ENCODE measurements around the gene FAM193B.
A peak's percentile ranks its signal among the peaks of the same experiment; 100 is the strongest.

The FAM193B gene

GRCh38 chr5:177554474-177555111 lies at the start of gene FAM193B:
Gene FAM193B, minus strand, starts transcription at chr5:177554563. Its CDS starts 105 bp downstream, at chr5:177554458.
- peak; percentile 95 for DNase-seq

DNA sequence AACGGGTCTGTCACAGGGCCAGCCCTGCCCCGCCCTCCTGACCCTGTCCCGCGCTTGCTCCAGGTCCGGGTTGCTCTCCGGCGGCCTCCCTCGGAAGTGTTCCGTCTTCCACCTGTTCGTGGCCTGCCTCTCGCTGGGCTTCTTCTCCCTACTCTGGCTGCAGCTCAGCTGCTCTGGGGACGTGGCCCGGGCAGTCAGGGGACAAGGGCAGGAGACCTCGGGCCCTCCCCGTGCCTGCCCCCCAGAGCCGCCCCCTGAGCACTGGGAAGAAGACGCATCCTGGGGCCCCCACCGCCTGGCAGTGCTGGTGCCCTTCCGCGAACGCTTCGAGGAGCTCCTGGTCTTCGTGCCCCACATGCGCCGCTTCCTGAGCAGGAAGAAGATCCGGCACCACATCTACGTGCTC lies 49.8 kb upstream of the FAM193B start:
- DNase-seq = no peak

- DNase-seq = no peak
Observed at GRCh38 chr5:177603631-177604030, 49.3 kb upstream of the FAM193B start.

DNA sequence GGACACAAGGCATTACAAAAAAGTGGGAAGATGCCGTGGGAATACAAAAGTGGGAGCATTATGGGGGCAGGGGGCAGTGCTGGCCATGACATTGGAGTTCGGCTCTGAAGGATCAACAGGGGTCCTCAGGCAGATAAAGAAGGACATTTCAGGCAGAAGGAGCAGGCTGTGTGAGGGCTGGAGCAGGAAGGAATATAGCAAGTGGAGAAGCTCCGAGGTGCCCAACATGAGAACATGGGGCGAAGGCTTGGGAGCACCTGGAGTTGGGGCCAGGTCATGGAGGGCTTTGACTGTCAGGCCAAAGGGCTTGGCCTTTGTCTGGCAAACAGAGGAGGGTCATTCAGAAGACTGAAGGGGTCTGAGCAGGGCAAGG lies 48.1 kb upstream of the FAM193B start:
- no peak for DNase-seq

- DNase-seq = peak; percentile 20
Observed at GRCh38 chr5:177601577-177602457, 47.5 kb upstream of the FAM193B start.

DNA sequence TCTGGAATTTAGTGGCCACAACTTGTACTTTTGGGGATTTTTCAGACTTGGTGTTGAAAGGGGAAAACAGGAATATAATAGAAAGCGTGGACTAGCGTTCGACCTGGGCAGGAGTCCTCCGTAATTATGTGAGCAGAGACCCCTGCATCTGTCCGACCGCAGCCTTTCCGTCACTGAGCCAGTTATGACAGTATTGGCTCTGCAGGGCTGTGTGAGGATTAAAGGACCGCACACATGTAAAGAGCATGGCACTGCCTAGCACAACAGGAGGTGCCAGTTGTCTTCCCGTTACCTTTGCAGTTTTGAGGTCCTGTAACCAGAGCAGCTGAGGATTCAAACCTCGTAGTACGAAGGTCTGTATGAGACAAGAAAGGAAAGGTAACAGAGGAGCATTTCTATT lies 46.8 kb upstream of the FAM193B start:
- no peak for DNase-seq

DNA sequence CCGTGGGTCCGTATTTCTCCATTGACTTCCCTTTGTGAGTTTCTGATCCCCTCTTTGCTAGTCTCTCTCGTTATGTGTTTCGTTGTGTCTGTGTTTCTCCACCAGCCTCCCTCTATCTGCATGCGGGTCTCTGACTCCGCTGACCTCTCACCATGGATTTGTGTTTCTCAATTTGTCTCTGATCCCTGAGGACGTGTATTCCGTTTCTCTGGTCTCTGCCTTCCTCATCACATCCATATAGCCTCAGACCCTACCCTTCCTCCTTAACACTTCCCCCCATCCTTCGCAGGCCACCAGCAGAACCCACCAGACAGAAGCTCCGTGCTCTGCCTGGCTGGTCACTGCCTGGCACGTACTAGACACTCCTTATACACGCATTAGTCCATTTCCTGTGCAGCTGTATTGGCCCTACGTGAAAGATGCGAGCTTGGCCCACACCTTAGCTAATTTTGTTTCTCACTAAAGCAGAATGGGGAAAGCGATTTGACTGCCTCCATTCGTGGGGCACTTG lies 46.2 kb upstream of the FAM193B start:
- peak; percentile 17 for DNase-seq

DNA sequence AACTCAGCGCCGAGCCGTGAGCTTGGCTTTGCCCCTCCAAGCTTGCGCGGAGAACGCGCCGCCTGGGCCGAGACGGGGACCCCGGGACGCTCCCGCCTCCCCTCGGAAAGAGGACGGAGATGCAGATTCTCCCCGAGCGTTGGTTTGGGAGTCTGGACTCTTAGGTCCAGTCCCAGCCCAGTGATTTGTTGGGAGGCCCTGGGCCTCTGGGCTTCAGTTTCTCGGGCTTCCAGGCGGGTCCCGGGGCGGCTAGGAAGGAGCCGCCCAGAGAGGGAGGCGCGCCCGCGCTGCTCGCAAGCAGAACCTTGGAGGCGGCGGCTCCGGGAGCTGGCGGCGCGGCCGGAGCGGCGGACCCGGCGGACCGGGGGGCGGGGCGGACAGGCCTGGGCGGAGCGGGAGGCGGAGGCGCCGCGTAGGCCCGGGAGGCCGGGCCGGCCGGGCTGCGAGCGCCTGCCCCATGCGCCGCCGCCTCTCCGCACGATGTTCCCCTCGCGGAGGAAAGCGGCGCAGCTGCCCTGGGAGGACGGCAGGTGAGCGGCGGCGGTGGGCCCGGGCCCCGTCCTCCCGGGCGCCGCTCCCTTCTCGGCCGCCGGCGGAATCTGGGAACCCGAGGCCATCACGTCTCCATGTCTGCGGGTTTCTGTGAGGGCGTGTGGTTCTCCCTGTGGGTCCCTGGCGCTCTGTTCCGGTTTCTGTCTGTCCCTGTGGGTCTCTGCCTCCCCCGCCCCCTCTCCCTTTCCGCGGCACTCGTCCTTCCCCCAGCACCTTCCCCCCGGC lies 45.6 kb upstream of the FAM193B start, which contains the start of gene B4GALT7:
Gene B4GALT7, plus strand, starts transcription at position 402 of the 777 bp plus-strand sequence. Its CDS starts 79 bp downstream, at position 481.
- DNase-seq = peak; percentile 79

DNA sequence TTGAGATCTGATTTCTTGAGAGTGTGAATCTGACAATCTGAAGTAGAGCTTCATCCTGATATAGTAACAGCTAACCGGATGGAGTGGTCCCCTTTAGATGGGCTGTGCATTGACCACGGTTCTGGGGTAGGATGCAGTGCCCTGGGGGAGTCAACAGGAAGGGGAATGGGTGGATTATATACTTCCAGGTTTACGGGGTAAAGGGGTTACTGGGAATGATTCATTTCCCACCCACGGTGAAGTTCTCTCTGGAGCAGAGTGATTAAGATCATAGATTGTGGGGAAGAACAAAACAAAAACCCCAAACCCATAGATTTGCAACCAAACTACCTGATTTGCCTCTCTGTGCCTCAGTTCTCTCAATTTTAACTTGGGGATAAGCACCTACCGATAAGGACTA lies 44.1 kb upstream of the FAM193B start:
- DNase-seq = no peak

- DNase-seq = no peak
Observed at GRCh38 chr5:177596775-177597238, 42.4 kb upstream of the FAM193B start.

GRCh38 chr5:177595991-177596774 lies 41.8 kb upstream of the FAM193B start:
- DNase-seq = no peak

DNA sequence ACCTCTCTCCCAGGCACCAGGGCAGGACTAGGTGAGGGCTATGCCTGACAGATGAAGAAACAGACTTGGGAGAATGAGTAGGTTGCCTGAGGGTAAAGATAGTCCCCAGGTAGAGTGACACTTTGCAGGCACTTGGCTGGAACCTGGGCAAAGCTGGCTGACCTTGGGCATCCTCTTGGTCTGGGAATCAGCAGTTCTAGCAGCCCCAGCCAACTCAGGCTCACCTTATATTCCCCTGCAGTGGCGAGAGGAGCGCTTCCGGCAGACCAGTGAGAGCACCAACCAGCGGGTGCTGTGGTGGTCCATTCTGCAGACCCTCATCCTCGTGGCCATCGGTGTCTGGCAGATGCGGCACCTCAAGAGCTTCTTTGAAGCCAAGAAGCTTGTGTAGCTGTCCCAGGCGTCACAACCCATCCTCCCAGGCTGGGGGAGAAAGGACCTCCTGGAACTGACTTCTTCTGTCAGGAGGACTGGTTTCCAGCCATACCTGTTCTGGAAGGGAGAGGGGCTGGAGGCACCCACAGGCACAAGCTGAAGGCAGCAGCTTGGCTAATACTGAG lies 40.7 kb upstream of the FAM193B start:
- DNase-seq = no peak

DNA sequence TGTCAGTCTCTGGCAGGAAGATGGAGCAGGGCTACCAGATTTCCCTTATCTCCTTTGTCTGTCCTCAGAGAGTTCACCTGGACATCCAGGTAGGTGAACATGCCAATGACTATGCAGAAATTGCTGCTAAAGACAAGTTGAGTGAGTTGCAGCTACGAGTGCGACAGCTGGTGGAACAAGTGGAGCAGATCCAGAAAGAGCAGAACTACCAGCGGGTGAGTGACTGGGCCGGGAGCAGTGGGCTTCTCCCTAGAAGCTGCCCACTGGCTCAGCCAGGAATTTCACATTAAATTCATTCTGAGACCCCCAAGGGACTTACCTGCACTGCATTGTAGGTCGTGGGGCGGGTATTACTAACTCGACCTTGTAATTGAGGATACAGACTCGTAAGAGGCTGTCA lies 39.7 kb upstream of the FAM193B start:
- DNase-seq = no peak

GRCh38 chr5:177593511-177593910 lies 39.1 kb upstream of the FAM193B start:
- no peak for DNase-seq

GRCh38 chr5:177592905-177593304 lies 38.5 kb upstream of the FAM193B start:
- no peak for DNase-seq

DNA sequence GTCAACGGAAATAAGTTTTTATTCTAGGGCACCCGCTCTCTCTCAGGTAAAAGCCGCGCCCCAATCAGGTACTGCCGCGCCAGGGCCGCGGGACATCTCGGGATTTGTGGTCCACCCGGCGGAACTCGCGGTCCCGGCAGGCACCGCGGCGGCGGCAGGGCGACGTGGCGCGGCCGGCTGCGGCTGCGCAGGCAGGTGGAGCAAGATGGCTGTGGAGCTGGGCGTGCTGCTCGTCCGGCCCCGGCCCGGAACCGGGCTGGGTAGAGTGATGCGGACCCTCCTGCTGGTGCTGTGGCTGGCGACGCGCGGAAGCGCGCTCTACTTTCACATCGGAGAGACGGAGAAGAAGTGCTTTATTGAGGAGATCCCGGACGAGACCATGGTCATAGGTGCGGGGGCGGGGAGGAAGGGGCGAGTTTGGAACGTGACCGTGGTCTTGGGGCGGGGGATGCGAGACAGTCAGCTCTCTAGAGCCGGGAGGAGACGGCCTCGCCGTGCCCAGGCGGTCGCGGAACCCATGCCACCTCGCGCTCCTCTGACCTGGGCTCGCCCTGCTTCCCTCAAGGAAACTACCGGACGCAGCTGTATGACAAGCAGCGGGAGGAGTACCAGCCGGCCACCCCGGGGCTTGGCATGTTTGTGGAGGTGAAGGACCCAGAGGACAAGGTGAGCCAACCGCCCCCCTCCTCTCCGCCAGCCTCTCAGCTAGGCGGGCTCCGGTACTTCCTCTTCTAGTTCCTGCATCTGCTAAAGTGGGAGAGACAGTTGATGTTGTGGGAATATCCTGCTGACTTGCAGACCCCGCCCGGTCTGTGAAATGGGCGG lies 37.9 kb upstream of the FAM193B start, which contains the start of gene TMED9:
Gene TMED9, plus strand, starts transcription at position 194 of the 825 bp plus-strand sequence. Its CDS starts 12 bp downstream, at position 206.
- peak; percentile 78 for DNase-seq

DNA sequence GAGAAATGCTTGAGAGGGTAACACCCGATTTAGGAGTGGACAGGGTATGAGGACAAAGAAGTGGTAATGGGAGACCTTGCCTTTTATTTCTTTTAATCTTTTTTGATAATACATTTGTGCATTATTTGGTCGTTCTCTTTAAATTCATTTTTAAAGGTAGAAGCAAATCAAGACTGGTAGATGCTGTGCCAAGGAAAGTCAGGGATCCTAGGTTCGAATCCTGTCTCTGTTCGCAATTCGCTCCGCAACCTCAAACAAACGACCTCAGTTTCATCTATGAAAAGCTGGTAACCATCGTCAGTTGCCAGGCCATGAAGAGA lies 37.3 kb upstream of the FAM193B start:
- DNase-seq = no peak

- DNase-seq = no peak
Observed at GRCh38 chr5:177590406-177590805, 36.0 kb upstream of the FAM193B start.

DNA sequence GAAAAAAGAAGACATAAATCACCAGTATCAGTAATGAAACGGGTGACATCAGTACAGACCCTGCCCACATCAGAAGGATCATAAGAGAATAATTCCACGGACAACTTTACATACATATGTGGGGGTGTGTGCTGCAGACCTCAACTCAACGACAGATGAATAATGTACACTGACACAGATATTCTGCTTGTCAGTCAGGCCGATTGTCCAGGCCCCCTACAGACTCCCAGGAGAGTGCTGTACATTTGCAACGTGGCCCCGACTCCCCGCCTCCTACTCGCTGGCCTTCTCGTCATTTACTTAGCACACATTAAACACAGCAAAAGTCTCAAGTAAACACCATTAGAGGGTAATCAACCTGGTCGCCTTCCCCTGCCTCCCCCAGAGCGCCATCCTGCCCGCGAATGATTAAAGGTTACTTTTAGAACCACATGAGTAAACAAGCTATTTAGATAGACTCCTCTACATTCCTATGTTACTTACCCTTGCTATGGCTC lies 34.1 kb upstream of the FAM193B start:
- DNase-seq = no peak

DNA sequence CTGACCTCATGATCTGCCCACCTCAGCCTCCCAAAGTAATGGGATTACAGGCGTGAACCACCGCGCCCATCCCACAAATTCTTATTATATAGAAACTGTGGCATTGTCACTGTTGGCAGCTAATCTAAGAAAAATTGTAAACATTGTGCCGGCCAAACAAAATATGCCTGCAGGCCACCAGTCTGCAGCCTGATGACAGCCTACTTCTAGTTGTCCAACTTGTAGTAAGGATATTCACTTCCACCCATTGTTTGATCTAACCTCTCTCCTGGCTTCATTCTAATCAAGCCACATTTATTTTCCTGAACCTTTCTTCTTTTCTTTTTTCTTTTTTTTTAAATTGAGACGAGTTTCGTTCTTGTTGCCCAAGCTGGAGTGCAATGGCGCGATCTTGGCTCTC lies 24.0 kb upstream of the FAM193B start:
- DNase-seq = no peak

- no peak for DNase-seq
Observed at GRCh38 chr5:177576169-177576568, 21.8 kb upstream of the FAM193B start.

Measured in hematopoietic multipotent progenitor cell treated with erythropoietin and hydrocortisone succinate and interleukin-3 and kit ligand, for 8 days (in vitro differentiated cells).